Mammary epithelial cell (primary cell): Measurements from ENCODE around the gene C14orf39.

Experiments
- EZH2 ChIP-seq: IDR thresholded peaks from 2 replicates; pipeline ENCODE4 v1.6.1; 2012; ENCODE audit warnings: low read length, inconsistent platforms, borderline replicate concordance
- TF ChIP-seq, protein P1 (sequence below), 2 donors: IDR thresholded peaks in 1 of 2; conservative IDR thresholded peaks in 1 of 2; 2 replicates each; pipeline ENCODE4 v1.5.1; 2011 to 2012; ENCODE audit warnings: inconsistent platforms in 2 of 2, low read length in 2 of 2, mild to moderate bottlenecking in 2 of 2, control low read depth in 1 of 2, low read depth in 1 of 2; ENCODE audit not compliant: insufficient read depth in 1 of 2; ENCODE audit errors: extremely low read depth in 1 of 2

DNA sequence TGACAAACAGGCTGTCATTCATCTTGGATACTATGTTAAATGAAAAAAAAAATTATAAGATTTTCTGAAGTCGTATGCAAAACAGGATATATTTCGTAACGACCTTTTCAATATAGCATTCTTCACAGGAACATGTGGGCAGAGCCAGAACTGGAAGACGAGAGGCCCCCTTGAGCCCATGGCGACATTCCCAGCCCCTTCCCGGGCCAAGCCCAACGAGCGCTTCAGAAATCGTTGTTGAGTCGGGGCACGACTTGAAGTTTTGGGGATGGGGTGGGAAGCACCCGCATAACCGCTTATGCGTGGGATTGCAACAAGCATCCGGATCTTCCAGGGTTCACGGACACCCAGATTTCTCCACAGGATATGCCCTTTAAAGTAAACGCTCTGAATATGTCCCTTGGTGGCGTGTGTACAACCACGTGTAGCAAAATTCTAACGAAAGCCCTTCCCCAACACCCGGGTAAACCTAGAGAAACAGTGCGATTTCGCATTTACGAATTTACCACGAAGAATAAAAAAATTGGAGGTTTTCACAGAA, 736 bp downstream of the C14orf39 start:
- TF ChIP-seq, protein P1, sequence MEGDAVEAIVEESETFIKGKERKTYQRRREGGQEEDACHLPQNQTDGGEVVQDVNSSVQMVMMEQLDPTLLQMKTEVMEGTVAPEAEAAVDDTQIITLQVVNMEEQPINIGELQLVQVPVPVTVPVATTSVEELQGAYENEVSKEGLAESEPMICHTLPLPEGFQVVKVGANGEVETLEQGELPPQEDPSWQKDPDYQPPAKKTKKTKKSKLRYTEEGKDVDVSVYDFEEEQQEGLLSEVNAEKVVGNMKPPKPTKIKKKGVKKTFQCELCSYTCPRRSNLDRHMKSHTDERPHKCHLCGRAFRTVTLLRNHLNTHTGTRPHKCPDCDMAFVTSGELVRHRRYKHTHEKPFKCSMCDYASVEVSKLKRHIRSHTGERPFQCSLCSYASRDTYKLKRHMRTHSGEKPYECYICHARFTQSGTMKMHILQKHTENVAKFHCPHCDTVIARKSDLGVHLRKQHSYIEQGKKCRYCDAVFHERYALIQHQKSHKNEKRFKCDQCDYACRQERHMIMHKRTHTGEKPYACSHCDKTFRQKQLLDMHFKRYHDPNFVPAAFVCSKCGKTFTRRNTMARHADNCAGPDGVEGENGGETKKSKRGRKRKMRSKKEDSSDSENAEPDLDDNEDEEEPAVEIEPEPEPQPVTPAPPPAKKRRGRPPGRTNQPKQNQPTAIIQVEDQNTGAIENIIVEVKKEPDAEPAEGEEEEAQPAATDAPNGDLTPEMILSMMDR (conservative IDR thresholded peaks at IDR 0.05 in 1 of 2, IDR thresholded peaks at IDR 0.05 in 1 of 2; ENCODE audit: extremely low read depth in 1 of 2, insufficient read depth in 1 of 2, low read depth in 1 of 2, low read length in 2 of 2): no peak
- peak; percentile 63 for TF ChIP-seq EZH2
